Islet of Langerhans (tissue), 1 donor: ENCODE data around the gene ADAMTS20.
A peak's percentile ranks its signal among the peaks of the same experiment; 100 is the strongest.
"Not testable (repeated sequence)": the region's sequence is repeated elsewhere in the genome, so short reads cannot be mapped to it uniquely, and the experiment has no call there.

Experiments used
- FAIRE-seq: peaks from one replicate; lab custom pipeline; 2011; peaks lifted over from hg19 to GRCh38; lab: Jason Lieb, UNC

ADAMTS20 gene

GRCh38 chr12:43462741-43463140 is 89.3 kb downstream of the ADAMTS20 start:
- FAIRE-seq, result no peak

- FAIRE-seq, result no peak
These were observed 89.9 kb downstream of the ADAMTS20 start for GRCh38 chr12:43462080-43462479.

GRCh38 chr12:43459285-43459684 is 92.7 kb downstream of the ADAMTS20 start:
- no peak for FAIRE-seq

GRCh38 chr12:43453761-43454160 is 98.2 kb downstream of the ADAMTS20 start:
- FAIRE-seq, result no peak

GRCh38 chr12:43444940-43445564 is 107.0 kb downstream of the ADAMTS20 start:
- peak; percentile 79 for FAIRE-seq

- FAIRE-seq, result no peak
These were observed 115.4 kb downstream of the ADAMTS20 start for GRCh38 chr12:43436597-43436996.

GRCh38 chr12:43434614-43435013 is 117.4 kb downstream of the ADAMTS20 start:
- no peak for FAIRE-seq

- FAIRE-seq, result no peak
These were observed 123.9 kb downstream of the ADAMTS20 start for GRCh38 chr12:43428088-43428600.

- no peak for FAIRE-seq
These were observed 126.6 kb downstream of the ADAMTS20 start for GRCh38 chr12:43425361-43425760.

- no peak for FAIRE-seq
These were observed 135.0 kb downstream of the ADAMTS20 start for GRCh38 chr12:43416981-43417380.

- no peak for FAIRE-seq
These were observed 144.0 kb downstream of the ADAMTS20 start for GRCh38 chr12:43407816-43408645.

GRCh38 chr12:43406801-43407200 is 145.2 kb downstream of the ADAMTS20 start:
- FAIRE-seq, result no peak

GRCh38 chr12:43402436-43402835 is 149.6 kb downstream of the ADAMTS20 start:
- no peak for FAIRE-seq

- FAIRE-seq, result no peak
These were observed 150.9 kb downstream of the ADAMTS20 start for GRCh38 chr12:43401096-43401495.

GRCh38 chr12:43396671-43397070 is 155.3 kb downstream of the ADAMTS20 start:
- FAIRE-seq, result no peak

- no peak for FAIRE-seq
These were observed 159.9 kb downstream of the ADAMTS20 start for GRCh38 chr12:43392116-43392515.

GRCh38 chr12:43381879-43382278 is 170.1 kb downstream of the ADAMTS20 start:
- no peak for FAIRE-seq

- FAIRE-seq, result no peak
These were observed 173.6 kb downstream of the ADAMTS20 start for GRCh38 chr12:43378448-43378847.

- FAIRE-seq, result no peak
These were observed 181.7 kb downstream of the ADAMTS20 start for GRCh38 chr12:43370263-43370662.

- no peak for FAIRE-seq
These were observed 188.9 kb downstream of the ADAMTS20 start for GRCh38 chr12:43362910-43363694.

- no peak for FAIRE-seq
These were observed 190.8 kb downstream of the ADAMTS20 start for GRCh38 chr12:43361031-43361710.

- FAIRE-seq, result not testable (repeated sequence)
These were observed 192.0 kb downstream of the ADAMTS20 start for GRCh38 chr12:43360001-43360400.
